IMR-90 (cell line): Measurements from ENCODE around the gene ZNF574. TPM values are rescaled to one million over a fixed set of nuclear protein-coding genes. Genes with fewer than 3 reads are reported as not detected.

Experiments
- ATAC-seq: fragments of 200-7000 bp; cut with Tn5 transposase; 2 replicates; pipeline ENCODE4 v1.9.1; 2020; ENCODE audit warnings: low read depth, mild to moderate bottlenecking, moderate library complexity
- BruUV-seq: library from RNA; stranded (reverse); fragments of 400-500 nt; replicated peaks from 2 replicates; lab custom pipeline; 2021; lab: Mats Ljungman, UMichigan
- CTCF ChIA-PET: fragments of 300-600 bp; formaldehyde crosslinking; extraction: SDS; loops from one replicate; lab custom pipeline; 2021; ENCODE audit warnings: antibody characterized with exemption; lab: Yijun Ruan, JAX
- POLR2A ChIA-PET: fragments of 300-600 bp; sonication (Branson Sonifier 250); formaldehyde crosslinking; loops from one replicate; lab custom pipeline; 2022; ENCODE audit warnings: antibody characterized with exemption; ENCODE audit not compliant: unreplicated experiment; lab: Charles Lee
- DNase-seq: peaks from one replicate; pipeline ENCODE4 v3.0.0; 2013
- H2AFZ ChIP-seq: replicated peaks from 2 replicates; pipeline ENCODE3; 2013; ENCODE audit warnings: low read length, mild to moderate bottlenecking; ENCODE audit not compliant: poor library complexity
- H2AK5ac ChIP-seq: 2 replicates; pipeline ENCODE4 v1.6.1; 2013; ENCODE audit warnings: low read depth, low read length, inconsistent platforms
- H2AK9ac ChIP-seq: replicated peaks from 2 replicates; pipeline ENCODE3; 2013; ENCODE audit warnings: mild to moderate bottlenecking, low read depth, low read length, moderate library complexity; ENCODE audit not compliant: poor library complexity
- H2BK120ac ChIP-seq: 2 replicates; pipeline ENCODE4 v1.6.1; 2013; ENCODE audit warnings: low read depth, low read length, inconsistent platforms
- H2BK15ac ChIP-seq: 3 replicates; pipeline ENCODE4 v1.6.1; 2013; ENCODE audit warnings: low read depth, low read length, inconsistent platforms
- H2BK20ac ChIP-seq: 2 replicates; pipeline ENCODE4 v1.6.1; 2013; ENCODE audit warnings: low read depth, mild to moderate bottlenecking, inconsistent platforms, low read length, moderate library complexity
- H2BK5ac ChIP-seq: 2 replicates; pipeline ENCODE4 v1.6.1; 2013; ENCODE audit warnings: mild to moderate bottlenecking, low read depth, low read length, inconsistent platforms; ENCODE audit not compliant: poor library complexity, severe bottlenecking
- H3K14ac ChIP-seq: replicated peaks from 2 replicates; pipeline ENCODE4 v1.6.1; 2013; ENCODE audit warnings: low read depth, low read length, inconsistent platforms
- H3K18ac ChIP-seq: 2 replicates; pipeline ENCODE4 v1.6.1; 2013; ENCODE audit warnings: low read depth, low read length, control low read depth
- H3K23ac ChIP-seq: 2 replicates; pipeline ENCODE4 v1.6.1; 2013; ENCODE audit warnings: low read depth, low read length, inconsistent platforms
- H3K27ac ChIP-seq: 2 replicates; pipeline ENCODE4 v1.5.1; 2013; ENCODE audit warnings: mild to moderate bottlenecking, control low read depth, low read length; ENCODE audit not compliant: insufficient read depth
- H3K27me3 ChIP-seq: 2 replicates; pipeline ENCODE4 v1.6.1; 2013; ENCODE audit warnings: low read length; ENCODE audit not compliant: control insufficient read depth, insufficient read depth
- H3K36me3 ChIP-seq: 2 replicates; pipeline ENCODE4 v1.6.1; 2013; ENCODE audit warnings: low read length, mixed read lengths; ENCODE audit not compliant: control insufficient read depth, insufficient read depth
- H3K4ac ChIP-seq: 2 replicates; pipeline ENCODE4 v1.6.1; 2013; ENCODE audit warnings: low read depth, low read length, inconsistent platforms
- H3K4me1 ChIP-seq: 2 replicates; pipeline ENCODE4 v1.6.1; 2013; ENCODE audit warnings: low read length, mixed read lengths; ENCODE audit not compliant: control insufficient read depth, insufficient read depth
- H3K4me2 ChIP-seq: 2 replicates; pipeline ENCODE4 v1.6.1; 2013; ENCODE audit warnings: low read depth, mild to moderate bottlenecking, control low read depth, low read length, moderate library complexity
- H3K4me3 ChIP-seq: 2 replicates; pipeline ENCODE4 v1.5.1; 2013; ENCODE audit warnings: low read depth, mild to moderate bottlenecking, control low read depth, low read length, moderate library complexity; ENCODE audit not compliant: insufficient read depth
- H3K56ac ChIP-seq: 2 replicates; pipeline ENCODE4 v1.6.1; 2013; ENCODE audit warnings: low read length, inconsistent platforms; ENCODE audit not compliant: insufficient read depth; ENCODE audit errors: extremely low read depth
- H3K79me1 ChIP-seq, 2 experiments: 2 replicates each; pipeline ENCODE4 v1.6.1; 2013; ENCODE audit warnings: low read length in 2 of 2, inconsistent platforms in 1 of 2, low read depth in 1 of 2
- H3K9ac ChIP-seq: 2 replicates; pipeline ENCODE4 v1.6.1; 2013; ENCODE audit warnings: low read depth, low read length, control low read depth
- H3K9me1 ChIP-seq: 2 replicates; pipeline ENCODE4 v1.6.1; 2013; ENCODE audit warnings: low read length, inconsistent platforms; ENCODE audit not compliant: insufficient read depth
- H3K9me3 ChIP-seq: 2 replicates; pipeline ENCODE4 v1.6.1; 2013; ENCODE audit warnings: low read length; ENCODE audit not compliant: control insufficient read depth, insufficient read depth
- H4K20me1 ChIP-seq: 2 replicates; pipeline ENCODE4 v1.6.1; 2013; ENCODE audit warnings: low read length, inconsistent platforms; ENCODE audit not compliant: insufficient read depth
- H4K5ac ChIP-seq: 2 replicates; pipeline ENCODE4 v1.6.1; 2013; ENCODE audit warnings: mild to moderate bottlenecking, low read depth, low read length, control low read depth
- H4K8ac ChIP-seq, 2 experiments: 2 replicates each; pipeline ENCODE4 v1.6.1; 2013; ENCODE audit warnings: low read depth in 2 of 2, low read length in 2 of 2, control low read depth in 1 of 2, inconsistent platforms in 1 of 2
- H4K91ac ChIP-seq: 2 replicates; pipeline ENCODE4 v1.6.1; 2013; ENCODE audit warnings: low read depth, low read length, inconsistent platforms; ENCODE audit not compliant: insufficient read depth
- SMC3 ChIP-seq: fragments of 150-350 bp; IDR thresholded peaks from 2 replicates; pipeline ENCODE4 v1.6.1; 2016; ENCODE audit warnings: low read depth, mild to moderate bottlenecking, antibody characterized with exemption, low read length, moderate library complexity
- WGBS, 2 experiments: methylation state at CpG; one replicate each; pipeline versions ENCODE4 v1.1.5 to v1.1.7; 2013; ENCODE audit warnings: missing lambda C conversion rate in 2 of 2; ENCODE audit not compliant: insufficient read length in 1 of 2; ENCODE audit errors: extremely low coverage in 2 of 2; 5-methylcytosine and 5-hydroxymethylcytosine counted together
- dilution Hi-C: fragments of 300-500 bp; cut with HindIII; formaldehyde crosslinking; loops from one replicate; pipeline ENCODE4 v1.14.3; 2018; ENCODE audit warnings: low sequenced_read_pairs; ENCODE audit not compliant: unreplicated experiment
- in situ Hi-C: fragments of 300-500 bp; cut with MboI; formaldehyde crosslinking; loops from 3 replicates; pipeline ENCODE4 v1.14.3; 2019; ENCODE audit warnings: low sequenced_read_pairs, inconsistent platforms, mixed read lengths
- intact Hi-C: fragments of 100-400 bp; cut with micrococcal nuclease; formaldehyde crosslinking; loops from 2 replicates; pipeline ENCODE4 v1.10.0; 2022
- polyA plus RNA-seq, 3 experiments: library from polyadenylated mRNA; depleted of rRNA; stranded (reverse); fragments of >200 nt; gene quantifications; 2 replicates each; pipeline ENCODE4 v1.2.3, GENCODE V29; 2012; ENCODE audit warnings: low replicate concordance in 1 of 3
- total RNA-seq: library from RNA; depleted of rRNA; stranded (reverse); fragments of >200 nt; gene quantifications from 2 replicates; pipeline ENCODE4 v1.2.3, GENCODE V29; 2012

The ZNF574 gene
- total and polyA plus RNA-seq, 2 of the 4 experiments (the other 2 are of a cell fraction), result 8.1 to 14.1 TPM

- Histone ChIP-seq H2AFZ (no peak overlapping the region), H3K9me3 (no peaks in the 10 kb centered on the region), H3K23ac (no peak overlapping the region), H3K36me3 (no peaks in the 10 kb centered on the region), H4K8ac (no peak overlapping the region), H3K4me2 (no peak overlapping the region), H3K79me1 (peaks cover 0 to 15% of the 10 kb centered on the region in 2 experiments; a peak in 2 of 4 replicates), H3K18ac (no peak overlapping the region), H2BK120ac (no peak overlapping the region), H2BK5ac (no peak overlapping the region), H3K27me3 (no peaks in the 10 kb centered on the region), H2BK20ac (no peak overlapping the region), H3K4ac (no peak overlapping the region; the same call in 1 of the 2 replicates), H3K27ac (no peak overlapping the region), H2AK5ac (no peak overlapping the region), H3K4me3 (no peak overlapping the region), H2BK15ac (no peak overlapping the region), H3K14ac (no peak overlapping the region), H4K20me1 (no peaks in the 10 kb centered on the region), H3K9ac (no peak overlapping the region), H4K5ac (no peak overlapping the region), H4K91ac (no peak overlapping the region), H3K56ac (no peak overlapping the region), H3K4me1 (peaks cover 12% of the 10 kb centered on the region), H2AK9ac (no peak overlapping the region), H3K9me1 (peaks cover 10% of the 10 kb centered on the region)
- dilution Hi-C loops, result no loop called here
- BruUV-seq, result no TSS peak
- no peak for TF ChIP-seq SMC3
- ATAC-seq (no peak), DNase-seq (no peak)
- intact Hi-C loops, result no loop called here
- in situ Hi-C loops, result no loop called here
- WGBS, 2 experiments, result 81% methylated on average over 3 of the region's 9 CpGs; no CpG with 5 or more reads in 1 of the 2 experiments
- ChIA-PET CTCF (no interaction called here), POLR2A (no interaction called here)
Measured at GRCh38 chr19:42090672-42091071, 14.7 kb downstream of the ZNF574 start.
